Loucy (cell line): ENCODE data around the gene SLX4IP.

Experiments
- H2AFZ ChIP-seq: fragments of 200-600 bp; sonication (generic); 2 replicates; pipeline ENCODE4 v1.6.0; 2016; ENCODE audit warnings: antibody characterized with exemption, mild to moderate bottlenecking, low read length, moderate library complexity
- H3F3A ChIP-seq: fragments of 200-600 bp; 2 replicates; pipeline ENCODE4 v1.6.0; 2016; ENCODE audit warnings: antibody characterized with exemption, low read depth, mild to moderate bottlenecking
- H3K27me3 ChIP-seq: fragments of 200-600 bp; sonication (generic); 2 replicates; pipeline ENCODE4 v1.6.1; 2014; ENCODE audit warnings: low read length, mild to moderate bottlenecking; ENCODE audit not compliant: insufficient read depth, poor library complexity, severe bottlenecking
- H3K36me3 ChIP-seq: fragments of 200-600 bp; sonication (generic); 2 replicates; pipeline ENCODE4 v1.6.1; 2016; ENCODE audit warnings: low read length; ENCODE audit not compliant: insufficient read depth
- H3K4me1 ChIP-seq: fragments of 200-600 bp; sonication (generic); 2 replicates; pipeline ENCODE4 v1.5.1; 2014; ENCODE audit warnings: low read length, mild to moderate bottlenecking; ENCODE audit not compliant: insufficient read depth, poor library complexity, severe bottlenecking
- H3K4me2 ChIP-seq: fragments of 200-600 bp; sonication (generic); 2 replicates; pipeline ENCODE4 v1.6.0; 2014; ENCODE audit warnings: antibody characterized with exemption, low read length, low read depth, mild to moderate bottlenecking; ENCODE audit not compliant: poor library complexity, severe bottlenecking
- H3K4me3 ChIP-seq: fragments of 200-600 bp; sonication (generic); 2 replicates; pipeline ENCODE4 v1.5.1; 2014; ENCODE audit warnings: low read length, mild to moderate bottlenecking, mixed read lengths; ENCODE audit not compliant: poor library complexity, severe bottlenecking
- H3K79me2 ChIP-seq: fragments of 200-600 bp; sonication (generic); 2 replicates; pipeline ENCODE4 v1.6.1; 2014; ENCODE audit warnings: low read length; ENCODE audit not compliant: insufficient read depth
- H3K9ac ChIP-seq: fragments of 200-600 bp; sonication (generic); 2 replicates; pipeline ENCODE4 v1.6.0; 2014; ENCODE audit warnings: mild to moderate bottlenecking, low read depth, low read length, moderate library complexity; ENCODE audit not compliant: poor library complexity, severe bottlenecking
- H3K9me2 ChIP-seq: fragments of 200-600 bp; sonication (generic); replicated peaks from 2 replicates; pipeline ENCODE4 v1.6.1; 2016; ENCODE audit warnings: low read depth, low read length, mixed read lengths
- H3K9me3 ChIP-seq: fragments of 200-600 bp; sonication (generic); 2 replicates; pipeline ENCODE4 v1.6.1; 2014; ENCODE audit warnings: mild to moderate bottlenecking, antibody characterized with exemption, low read length, low read depth; ENCODE audit not compliant: insufficient read depth
- H4K20me1 ChIP-seq: fragments of 200-600 bp; sonication (generic); 2 replicates; pipeline ENCODE4 v1.6.0; 2014; ENCODE audit warnings: antibody characterized with exemption, low read length, mild to moderate bottlenecking; ENCODE audit not compliant: insufficient read depth, poor library complexity, severe bottlenecking
- EZH2phosphoT487 ChIP-seq: fragments of 200-600 bp; IDR thresholded peaks from 2 replicates; pipeline ENCODE4 v1.6.1; 2018; ENCODE audit warnings: antibody characterized with exemption, mild to moderate bottlenecking, moderate library complexity, borderline replicate concordance
- TF ChIP-seq, protein P1 (sequence below): fragments of 200-600 bp; sonication (generic); conservative IDR thresholded peaks from 2 replicates; pipeline ENCODE4 v1.5.1; 2014; ENCODE audit warnings: mild to moderate bottlenecking, antibody characterized with exemption, low read length

The SLX4IP gene

DNA sequence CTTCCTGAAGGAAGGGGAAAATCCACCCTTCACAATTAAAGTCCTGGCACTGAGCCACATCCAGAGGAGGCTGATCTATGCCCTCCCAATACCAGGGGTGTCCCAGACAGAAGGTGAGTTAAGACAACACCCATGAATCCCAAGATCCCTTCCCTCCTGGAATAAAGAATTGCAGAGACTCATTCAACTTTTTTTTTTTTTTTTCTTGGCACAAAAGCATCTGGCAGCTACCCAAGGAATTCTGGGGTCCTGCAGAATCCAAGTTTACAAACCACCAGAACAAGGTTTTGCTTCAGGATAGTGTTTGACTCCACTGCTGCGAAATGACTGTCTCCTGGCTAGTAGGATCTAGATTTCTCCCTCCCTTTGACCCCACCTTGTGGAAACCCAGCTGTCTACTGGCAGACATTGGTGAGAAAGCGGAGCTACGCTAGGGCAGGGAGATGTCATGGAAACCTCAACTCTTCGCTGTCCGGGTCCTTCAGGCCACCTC lies 201.3 kb downstream of the SLX4IP start:
- Histone ChIP-seq H3F3A (no peaks in the 10 kb centered on the region), H3K9me2 (no peaks in the 10 kb centered on the region), H3K27me3 (no peaks in the 10 kb centered on the region), H3K36me3 (no peaks in the 10 kb centered on the region), H3K9me3 (no peaks in the 10 kb centered on the region), H3K4me3 (no peak overlapping the region), H3K79me2 (no peaks in the 10 kb centered on the region), H4K20me1 (no peaks in the 10 kb centered on the region), H2AFZ (no peak overlapping the region), H3K4me1 (no peaks in the 10 kb centered on the region), H3K4me2 (no peak overlapping the region), H3K9ac (no peak overlapping the region)
- no peak for TF ChIP-seq EZH2phosphoT487
- TF ChIP-seq, protein P1, sequence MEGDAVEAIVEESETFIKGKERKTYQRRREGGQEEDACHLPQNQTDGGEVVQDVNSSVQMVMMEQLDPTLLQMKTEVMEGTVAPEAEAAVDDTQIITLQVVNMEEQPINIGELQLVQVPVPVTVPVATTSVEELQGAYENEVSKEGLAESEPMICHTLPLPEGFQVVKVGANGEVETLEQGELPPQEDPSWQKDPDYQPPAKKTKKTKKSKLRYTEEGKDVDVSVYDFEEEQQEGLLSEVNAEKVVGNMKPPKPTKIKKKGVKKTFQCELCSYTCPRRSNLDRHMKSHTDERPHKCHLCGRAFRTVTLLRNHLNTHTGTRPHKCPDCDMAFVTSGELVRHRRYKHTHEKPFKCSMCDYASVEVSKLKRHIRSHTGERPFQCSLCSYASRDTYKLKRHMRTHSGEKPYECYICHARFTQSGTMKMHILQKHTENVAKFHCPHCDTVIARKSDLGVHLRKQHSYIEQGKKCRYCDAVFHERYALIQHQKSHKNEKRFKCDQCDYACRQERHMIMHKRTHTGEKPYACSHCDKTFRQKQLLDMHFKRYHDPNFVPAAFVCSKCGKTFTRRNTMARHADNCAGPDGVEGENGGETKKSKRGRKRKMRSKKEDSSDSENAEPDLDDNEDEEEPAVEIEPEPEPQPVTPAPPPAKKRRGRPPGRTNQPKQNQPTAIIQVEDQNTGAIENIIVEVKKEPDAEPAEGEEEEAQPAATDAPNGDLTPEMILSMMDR: no peak

DNA sequence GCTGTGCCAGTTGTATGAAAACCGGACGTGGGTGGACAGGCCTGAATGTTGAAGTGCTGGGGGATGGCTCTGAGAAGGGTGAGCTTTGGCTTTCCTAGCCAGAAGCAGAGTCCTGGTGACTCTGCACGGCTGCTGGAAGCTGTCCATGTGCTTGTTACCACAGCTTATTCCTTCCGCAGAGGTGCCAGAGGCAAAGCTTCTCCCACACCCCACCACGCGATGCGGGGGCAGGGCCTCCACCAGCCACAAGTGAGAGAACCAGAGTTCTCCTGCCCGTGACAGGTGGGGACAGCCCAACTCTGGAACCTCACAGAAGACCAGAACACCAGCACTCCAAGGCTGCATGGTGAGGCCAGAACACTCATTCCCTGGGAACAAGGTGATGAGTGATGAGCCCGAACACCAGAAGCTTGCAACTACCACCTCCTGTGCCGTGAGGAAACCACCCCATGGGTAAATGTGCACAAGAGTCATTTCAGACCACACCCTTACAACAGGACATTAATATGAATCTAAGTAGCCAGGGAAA lies 202.0 kb downstream of the SLX4IP start:
- no peak overlapping the region for H3K9ac ChIP-seq

DNA sequence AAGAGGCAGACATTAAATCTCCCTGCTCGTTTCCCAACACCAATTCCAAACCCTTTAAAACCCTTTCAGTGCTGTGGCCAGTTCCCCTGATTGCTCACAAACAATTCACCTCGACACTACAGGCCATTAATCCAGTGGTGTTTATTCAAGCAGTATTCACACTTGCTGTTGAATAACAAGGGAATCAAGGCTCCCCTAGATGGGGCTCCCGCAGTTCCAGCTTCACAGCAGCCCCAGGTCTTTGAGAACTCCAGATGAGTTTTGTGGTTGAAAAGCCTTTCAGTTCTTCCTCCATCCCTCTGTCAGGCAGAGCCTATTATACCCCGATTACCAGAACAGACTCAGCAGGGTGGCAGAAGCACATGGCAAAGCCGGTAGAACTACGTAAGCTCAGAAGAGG lies 202.5 kb downstream of the SLX4IP start:
- no peaks in the 10 kb centered on the region for H3K79me2 ChIP-seq
- no peaks in the 10 kb centered on the region for H3K4me1 ChIP-seq
- H4K20me1 ChIP-seq: no peaks in the 10 kb centered on the region
- H3K9me2 ChIP-seq: no peaks in the 10 kb centered on the region
- no peak for TF ChIP-seq EZH2phosphoT487
- TF ChIP-seq, protein P1: no peak
- H3K4me2 ChIP-seq: no peak overlapping the region
- no peak overlapping the region for H3K9ac ChIP-seq
- H3K36me3 ChIP-seq: no peaks in the 10 kb centered on the region
- no peaks in the 10 kb centered on the region for H3K27me3 ChIP-seq
- H3K4me3 ChIP-seq: no peak overlapping the region
- no peaks in the 10 kb centered on the region for H3K9me3 ChIP-seq
- no peaks in the 10 kb centered on the region for H3F3A ChIP-seq
- H2AFZ ChIP-seq: no peak overlapping the region

More for the DNA sequence above, 202.0 kb downstream of the SLX4IP start:
- no peaks in the 10 kb centered on the region for H4K20me1 ChIP-seq
- TF ChIP-seq, protein P1: no peak
- TF ChIP-seq EZH2phosphoT487: no peak
- no peak overlapping the region for H3K4me3 ChIP-seq
- no peak overlapping the region for H2AFZ ChIP-seq
- H3K36me3 ChIP-seq: no peaks in the 10 kb centered on the region
- H3F3A ChIP-seq: no peaks in the 10 kb centered on the region
- H3K4me1 ChIP-seq: no peaks in the 10 kb centered on the region
- no peaks in the 10 kb centered on the region for H3K9me2 ChIP-seq
- no peaks in the 10 kb centered on the region for H3K79me2 ChIP-seq
- H3K9me3 ChIP-seq: no peaks in the 10 kb centered on the region
- no peaks in the 10 kb centered on the region for H3K27me3 ChIP-seq
- no peak overlapping the region for H3K4me2 ChIP-seq
